A549 (cell line): Measurements from ENCODE around the gene MROH7. TPM values are rescaled to one million over a fixed set of nuclear protein-coding genes. Genes with fewer than 3 reads are reported as not detected.

Source experiments
- ATAC-seq, 2 experiments: fragments of 200-7000 bp in 1 of 2; fragments of >200 bp in 1 of 2; cut with Nextera tagmentation in 1 of 2; cut with Tn5 transposase in 1 of 2; 3 replicates each; pipeline versions ENCODE4 v1.8.0 to v1.9.1; 2018 to 2020; ENCODE audit warnings: mild to moderate bottlenecking in 1 of 2, moderate library complexity in 1 of 2
- CTCF ChIA-PET: fragments of 300-600 bp; sonication (Branson Sonifier 250); formaldehyde crosslinking; extraction: SDS; loops from one replicate; lab custom pipeline; 2021; ENCODE audit warnings: antibody characterized with exemption, inconsistent platforms; lab: Yijun Ruan, JAX
- POLR2A ChIA-PET: fragments of 350-600 bp; formaldehyde crosslinking; extraction: SDS; loops from one replicate; lab custom pipeline; 2021; ENCODE audit warnings: antibody characterized with exemption, inconsistent platforms; lab: Yijun Ruan, JAX
- DNase-seq, 2 experiments: peaks; one replicate each; pipeline versions ENCODE4 v3.0.0 to v3.0.0-alpha.2; 2011 to 2016; ENCODE audit warnings: low read depth in 1 of 2, low spot score in 1 of 2
- FAIRE-seq: peaks from 2 replicates; lab custom pipeline; 2011; peaks lifted over from hg19 to GRCh38; lab: Jason Lieb, UNC
- H3K27ac ChIP-seq, 2 experiments: fragments of >200 bp; sonication (Bioruptor Twin); formaldehyde crosslinking; 3 replicates each; pipeline ENCODE4 v1.5.1; 2016 to 2017
- H3K4me1 ChIP-seq: fragments of >200 bp; sonication (Bioruptor Twin); formaldehyde crosslinking; 3 replicates; pipeline ENCODE4 v1.6.1; 2016
- H3K4me2 ChIP-seq: fragments of >200 bp; sonication (Bioruptor Twin); formaldehyde crosslinking; 3 replicates; pipeline ENCODE4 v1.6.1; 2016
- H3K4me3 ChIP-seq: fragments of >200 bp; sonication (Bioruptor Twin); formaldehyde crosslinking; 3 replicates; pipeline ENCODE4 v1.5.1; 2016
- H3K9me3 ChIP-seq: fragments of >200 bp; sonication (Bioruptor Twin); formaldehyde crosslinking; 3 replicates; pipeline ENCODE4 v1.6.1; 2016
- BCL3 ChIP-seq: fragments of >200 bp; sonication (Bioruptor Twin); formaldehyde crosslinking; IDR thresholded peaks from 3 replicates; pipeline ENCODE4 v1.6.1; 2016
- CTCF ChIP-seq: fragments of >200 bp; sonication (Bioruptor Twin); formaldehyde crosslinking; IDR thresholded peaks from 3 replicates; pipeline ENCODE4 v1.5.1; 2016
- EHF ChIP-seq: fragments of 250-450 bp; sonication (Bioruptor Pico); IDR thresholded peaks from 2 replicates; pipeline ENCODE4 v1.5.0; 2020; ENCODE audit warnings: mild to moderate bottlenecking
- FOSB ChIP-seq: fragments of 250-450 bp; sonication (Bioruptor Pico); IDR thresholded peaks from 2 replicates; pipeline ENCODE4 v1.5.0; 2020; ENCODE audit warnings: mild to moderate bottlenecking, moderate library complexity
- FOSL2 ChIP-seq, 2 experiments: fragments of 450-650 bp in 1 of 2; fragments of >200 bp in 1 of 2; sonication (Bioruptor Twin) in 1 of 2; formaldehyde crosslinking; IDR thresholded peaks; 2 replicates each; pipeline versions ENCODE4 v1.5.0 to v1.6.1; 2016 to 2020; ENCODE audit warnings: mild to moderate bottlenecking in 1 of 2, moderate library complexity in 1 of 2
- HES2 ChIP-seq: fragments of >200 bp; sonication (Bioruptor Twin); formaldehyde crosslinking; IDR thresholded peaks from 2 replicates; pipeline ENCODE4 v1.6.1; 2016
- JUN ChIP-seq, 2 experiments: fragments of >200 bp; sonication (Bioruptor Twin); formaldehyde crosslinking; IDR thresholded peaks; 2 replicates in 1 of 2; 3 replicates in 1 of 2; pipeline ENCODE4 v1.6.1; 2016 to 2017
- KDM5A ChIP-seq: fragments of 200-600 bp; sonication (generic); IDR thresholded peaks from 2 replicates; pipeline ENCODE4 v1.6.1; 2016; ENCODE audit warnings: antibody characterized with exemption, mild to moderate bottlenecking
- MAZ ChIP-seq: fragments of 150-350 bp; IDR thresholded peaks from 2 replicates; pipeline ENCODE4 v1.6.1; 2014; ENCODE audit warnings: antibody characterized with exemption, low read depth, low read length, borderline replicate concordance
- NR3C1 ChIP-seq: fragments of >200 bp; sonication (Bioruptor Twin); formaldehyde crosslinking; IDR thresholded peaks from 3 replicates; pipeline ENCODE4 v1.6.1; 2017
- PHF8 ChIP-seq: fragments of 200-600 bp; sonication (generic); IDR thresholded peaks from 2 replicates; pipeline ENCODE4 v1.6.1; 2016; ENCODE audit warnings: low read depth, mild to moderate bottlenecking, antibody characterized with exemption, moderate library complexity, borderline replicate concordance
- POLR2AphosphoS2 ChIP-seq: conservative IDR thresholded peaks from 2 replicates; pipeline ENCODE4 v1.6.1; 2012; ENCODE audit warnings: low read length, improper control_type of control experiment, inconsistent platforms
- RAD21 ChIP-seq, 2 experiments: fragments of >200 bp in 1 of 2; sonication (Bioruptor Twin) in 1 of 2; formaldehyde crosslinking in 1 of 2; IDR thresholded peaks in 1 of 2; conservative IDR thresholded peaks in 1 of 2; 2 replicates in 1 of 2; 3 replicates in 1 of 2; pipeline ENCODE4 v1.6.1; 2012 to 2018; ENCODE audit warnings: inconsistent platforms in 1 of 2
- RCOR1 ChIP-seq: fragments of 150-350 bp; IDR thresholded peaks from 2 replicates; pipeline ENCODE4 v1.6.1; 2014; ENCODE audit warnings: antibody characterized with exemption, low read length, low read depth
- RFX5 ChIP-seq: fragments of 450-650 bp; IDR thresholded peaks from 2 replicates; pipeline ENCODE4 v1.7.1; 2014; ENCODE audit warnings: antibody characterized with exemption, mild to moderate bottlenecking, moderate library complexity
- ZFP36 ChIP-seq: fragments of 450-650 bp; IDR thresholded peaks from 2 replicates; pipeline ENCODE4 v1.6.1; 2014; ENCODE audit warnings: borderline replicate concordance; ENCODE audit not compliant: partially characterized antibody
- ZNF302 ChIP-seq: fragments of 250-450 bp; sonication (Bioruptor Pico); IDR thresholded peaks from 2 replicates; pipeline ENCODE4 v1.9.0; 2021; ENCODE audit warnings: inconsistent platforms, mild to moderate bottlenecking, moderate library complexity
- ZSCAN20 ChIP-seq: fragments of 250-450 bp; sonication (Bioruptor Pico); IDR thresholded peaks from 2 replicates; pipeline ENCODE4 v1.8.0; 2022; ENCODE audit warnings: mild to moderate bottlenecking, moderate library complexity
- WGBS: methylation state at CpG from one replicate; pipeline ENCODE4 v1.1.6; 2017; ENCODE audit errors: missing lambda C conversion rate; 5-methylcytosine and 5-hydroxymethylcytosine counted together
- polyA plus RNA-seq, 4 experiments: library from polyadenylated mRNA; depleted of rRNA in 3 of 4; stranded (reverse); fragments of >200 nt; fragmentation: RNase III in 1 of 4; extraction: RNeasy Plus Mini Kit Qiagen cat#74134 plus additional on column Dnase treatment in 1 of 4; gene quantifications; 2 replicates in 3 of 4; 3 replicates in 1 of 4; pipeline ENCODE4 v1.2.3, GENCODE V29; 2011 to 2017

Gene MROH7
- polyA plus RNA-seq, 2 of the 4 experiments (the other 2 are of a cell fraction) = not detected

- ATAC-seq = peak in 1 of 2 experiments; percentile 13; a peak in 2 of 6 replicates
- ChIA-PET CTCF (interaction anchor here (0.6 to 1.4 kb wide), 2 partner anchors 23 to 232 kb away, joined by 3 to 4 read pairs; no protein-coding TSS in a partner anchor), POLR2A (interaction anchor here (1.4 kb wide), 1 partner anchor 11 kb away, joined by 3 read pairs; no protein-coding TSS in a partner anchor)
- no peaks in the 10 kb centered on the region for H3K4me1 ChIP-seq
- peak overlapping the region; percentile 74 for H3K4me3 ChIP-seq
- FAIRE-seq = no peak
- H3K27ac ChIP-seq = peak overlapping the region; percentile 82 to 89
- H3K9me3 ChIP-seq = no peaks in the 10 kb centered on the region
- TF ChIP-seq FOSL2 (IDR thresholded peaks at IDR 0.05) (no peak), FOSL2 (CRISPR knock-in tag; IDR thresholded peaks at IDR 0.05) (peak; percentile 47), RCOR1 (no peak)
- WGBS = 4% methylated on average over 8 of the region's 8 CpGs
- no peak for DNase-seq
- peak overlapping the region; percentile 79 for H3K4me2 ChIP-seq
These were observed 74.9 kb downstream of the MROH7 start for GRCh38 chr1:54716299-54717047.

GRCh38 chr1:54721719-54722118 lies 80.1 kb downstream of the MROH7 start:
- no peak for FAIRE-seq
- POLR2A ChIA-PET = no interaction called here
- no peak for DNase-seq

GRCh38 chr1:54723985-54724384 lies 82.4 kb downstream of the MROH7 start:
- H3K4me2 ChIP-seq = no peak overlapping the region

More at GRCh38 chr1:54721719-54722118, 80.1 kb downstream of the MROH7 start:
- H3K4me3 ChIP-seq = no peak overlapping the region
- no peak for ATAC-seq
- TF ChIP-seq EHF (CRISPR knock-in tag) (no peak), CTCF (no peak), MAZ (no peak), JUN (IDR thresholded peaks at IDR 0.05) (no peak), HES2 (no peak), KDM5A (no peak)
- TF ChIP-seq, all 56 proteins: peak for 0
- CTCF ChIA-PET = interaction anchor here (0.7 kb wide), 1 partner anchor 9 kb away, joined by 3 read pairs; no protein-coding TSS in a partner anchor
- Histone ChIP-seq H3K4me1 (no peaks in the 10 kb centered on the region), H3K4me2 (no peak overlapping the region), H3K9me3 (no peaks in the 10 kb centered on the region), H3K27ac (no peak overlapping the region)

More at GRCh38 chr1:54723985-54724384, 82.4 kb downstream of the MROH7 start:
- H3K4me3 ChIP-seq = no peak overlapping the region
- TF ChIP-seq NR3C1 = no peak
- no peak for TF ChIP-seq ZNF302 (CRISPR knock-in tag)
- no peak for TF ChIP-seq POLR2AphosphoS2
- TF ChIP-seq EHF (CRISPR knock-in tag) = no peak
- no peak for TF ChIP-seq PHF8
- TF ChIP-seq RFX5 = no peak
- no peak for TF ChIP-seq ZSCAN20 (CRISPR knock-in tag)
- TF ChIP-seq BCL3 = no peak
- no peak for TF ChIP-seq RAD21 (conservative IDR thresholded peaks at IDR 0.05 in 1 of 2, IDR thresholded peaks at IDR 0.05 in 1 of 2)
- TF ChIP-seq FOSB (CRISPR knock-in tag) = no peak
- no peak for TF ChIP-seq ZFP36
- no peak for TF ChIP-seq HES2
- FAIRE-seq (no peak), ATAC-seq (no peak), DNase-seq (no peak)
- ChIA-PET CTCF (interaction anchor here (1.1 kb wide), 2 partner anchors 51 to 86 kb away, joined by 3 read pairs; no protein-coding TSS in a partner anchor), POLR2A (no interaction called here)
- no peaks in the 10 kb centered on the region for H3K4me1 ChIP-seq
- no peaks in the 10 kb centered on the region for H3K9me3 ChIP-seq
- H3K27ac ChIP-seq = no peak overlapping the region
